HG03342 (cell line): ENCODE data around the gene PCBD1.

Experiments
- ATAC-seq: cut with Tn5 transposase; IDR thresholded peaks from one replicate; pipeline ENCODE4 v1.9.1; 2021; ENCODE audit warnings: mild to moderate bottlenecking, moderate library complexity; ENCODE audit not compliant: unreplicated experiment

Gene PCBD1

GRCh38 chr10:70905071-70906021, 17.0 kb upstream of the PCBD1 start:
- ATAC-seq: no peak

GRCh38 chr10:70903262-70903921, 15.0 kb upstream of the PCBD1 start:
- ATAC-seq: no peak

DNA sequence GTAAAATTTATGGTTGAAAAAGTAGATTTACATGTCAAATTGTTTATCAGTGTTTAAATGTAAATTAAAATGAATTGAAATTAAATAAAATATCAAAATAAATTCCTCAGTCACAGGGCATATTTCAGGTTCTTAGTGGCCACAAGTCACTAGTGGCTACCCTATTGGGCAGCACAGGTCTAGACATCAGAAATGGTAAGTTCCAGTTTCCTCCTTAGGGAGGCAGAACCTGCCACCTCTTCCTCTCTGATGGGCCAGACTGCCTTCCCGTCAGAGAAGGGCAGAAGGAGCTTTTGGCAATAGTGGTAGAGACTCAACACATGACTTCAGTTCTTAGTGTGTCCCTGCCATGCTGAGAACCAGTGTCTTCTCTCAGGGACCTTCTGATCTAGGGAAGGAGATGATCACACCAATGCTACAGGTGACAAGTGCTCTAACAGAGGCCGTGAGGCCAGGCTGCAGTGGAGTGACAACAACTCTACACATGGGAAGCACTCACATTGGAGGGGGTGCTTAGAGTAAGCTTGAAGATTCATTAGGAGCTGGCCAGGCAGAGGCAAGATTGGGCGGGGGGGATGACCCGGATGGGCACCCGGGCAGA, 14.4 kb upstream of the PCBD1 start:
- ATAC-seq: no peak

DNA sequence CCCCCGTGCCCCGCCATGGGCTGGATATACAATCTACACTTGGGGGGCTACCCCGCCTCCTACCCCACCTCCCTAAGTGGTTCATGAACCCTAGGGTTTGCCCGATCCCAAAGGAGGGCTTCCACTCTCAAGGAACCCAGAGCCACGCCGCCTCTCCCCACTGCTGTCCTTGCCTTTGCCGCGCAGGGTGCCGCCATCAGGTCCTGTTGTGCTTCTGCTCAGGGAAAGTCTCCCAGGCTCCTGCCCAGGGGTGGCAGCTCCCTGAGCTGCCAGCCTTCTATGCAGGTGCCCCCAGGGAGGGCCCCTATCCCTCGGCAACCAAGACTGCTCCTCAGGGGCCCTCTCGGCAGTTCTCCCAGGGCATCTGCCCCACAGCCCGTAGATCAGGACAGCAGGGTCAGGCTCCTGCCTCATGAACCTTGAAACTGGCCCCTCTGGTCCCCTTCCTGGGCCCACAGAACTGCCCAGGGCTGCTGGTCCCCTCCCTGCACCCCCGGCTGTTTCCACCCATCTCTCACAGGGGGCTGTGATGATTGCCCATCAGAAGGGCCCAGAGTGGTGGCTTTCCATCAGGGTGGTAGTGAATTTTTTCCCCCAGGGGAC, 13.0 kb upstream of the PCBD1 start:
- no peak for ATAC-seq

DNA sequence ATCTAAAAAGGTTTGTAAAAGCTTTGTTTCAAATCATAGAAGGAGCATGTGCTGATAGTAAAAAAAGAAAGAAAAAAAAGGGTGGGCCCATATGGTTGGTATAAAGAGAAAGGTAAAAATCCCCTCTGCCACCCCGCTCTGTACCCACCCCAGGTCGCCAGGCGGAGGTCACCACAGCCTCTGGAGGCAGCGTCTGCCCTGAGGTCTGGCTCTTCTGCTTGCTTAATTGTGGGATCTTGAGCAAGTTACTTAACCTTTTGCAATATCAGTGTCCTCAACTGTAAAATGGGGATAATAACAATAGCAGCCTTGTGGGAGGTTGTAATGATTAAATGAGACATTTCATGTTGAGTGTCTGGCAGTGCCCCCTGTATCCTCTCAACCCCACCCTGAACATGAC, 10.7 kb upstream of the PCBD1 start:
- ATAC-seq: no peak

- no peak for ATAC-seq
These were observed 10.3 kb upstream of the PCBD1 start for GRCh38 chr10:70898687-70899086.

GRCh38 chr10:70896551-70896950, 8.2 kb upstream of the PCBD1 start:
- no peak for ATAC-seq

DNA sequence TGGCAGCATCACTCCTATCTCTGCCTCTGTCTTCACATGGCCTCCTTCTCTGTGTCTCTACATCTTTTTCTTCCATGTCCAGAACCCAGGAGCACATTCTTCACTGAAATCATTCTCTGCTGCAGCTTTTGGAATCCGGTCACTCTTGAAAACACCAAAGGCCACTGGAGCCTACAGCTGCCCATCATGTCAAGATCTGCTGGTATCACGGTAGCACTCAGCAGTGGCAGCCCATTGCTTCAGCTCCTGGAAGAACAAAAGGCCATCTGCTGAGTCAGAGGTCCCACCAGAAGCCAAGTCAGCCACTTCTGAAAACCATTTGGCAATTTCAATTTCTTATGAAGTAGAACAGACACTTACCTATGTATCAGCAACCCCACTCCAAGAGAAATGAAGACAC, 6.1 kb upstream of the PCBD1 start:
- no peak for ATAC-seq

DNA sequence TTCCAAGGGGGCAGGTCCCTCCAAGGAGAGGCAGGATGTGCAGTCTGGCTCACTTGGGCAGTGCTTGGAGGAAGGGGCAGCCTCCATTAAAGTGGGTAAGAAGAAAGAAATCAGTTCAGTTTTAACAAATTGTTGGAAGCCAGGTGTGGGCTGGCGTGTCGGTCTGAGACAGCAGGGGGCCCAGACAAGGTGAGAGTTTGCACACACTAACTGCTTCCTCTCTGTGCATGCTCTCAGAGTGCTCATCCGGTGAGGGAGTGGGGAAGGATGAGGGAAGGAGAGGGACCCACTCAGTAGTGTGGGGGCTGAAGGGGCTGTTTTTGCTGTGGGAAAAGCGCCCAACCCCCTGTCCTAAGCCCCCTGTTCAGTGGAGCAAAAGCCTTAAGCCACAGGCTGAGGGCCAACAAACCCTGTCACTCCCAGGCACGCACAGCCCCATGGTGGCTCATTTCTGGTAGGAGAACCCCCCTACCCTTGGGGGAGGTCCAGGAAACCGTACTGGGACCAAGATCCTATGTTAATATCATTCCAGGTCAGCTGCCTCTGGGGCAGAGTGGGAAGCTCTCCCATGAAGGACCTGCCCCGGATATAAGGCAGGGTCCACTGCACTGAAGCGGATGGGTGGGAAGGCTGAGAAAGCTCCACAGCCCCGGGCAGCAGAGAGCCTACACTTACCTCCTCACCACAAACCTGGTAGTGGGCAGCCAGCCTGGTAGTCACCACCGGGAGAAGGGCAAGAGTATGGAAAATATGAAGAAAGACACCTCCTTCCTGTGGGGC, 5.1 kb upstream of the PCBD1 start:
- ATAC-seq: no peak

DNA sequence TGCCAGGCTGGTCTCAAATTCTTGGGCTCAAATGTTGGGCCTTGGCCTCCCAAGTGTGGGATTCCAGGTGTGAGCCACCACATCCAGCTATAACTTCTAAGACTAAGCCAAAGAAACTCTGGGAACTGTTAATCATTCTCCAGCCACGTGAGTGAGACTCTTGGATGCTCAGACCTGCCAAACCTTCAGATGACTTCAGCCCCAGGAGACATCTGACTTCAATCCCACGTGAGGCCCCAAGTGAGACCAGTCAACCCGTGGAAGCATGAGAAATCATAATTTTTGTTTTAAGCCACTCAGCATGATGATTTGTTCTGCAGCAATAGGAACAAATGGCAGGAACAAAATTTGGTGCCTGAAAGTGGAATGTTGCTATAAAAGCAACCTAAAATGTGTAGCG, 4.3 kb upstream of the PCBD1 start:
- no peak for ATAC-seq

GRCh38 chr10:70891627-70892026, 3.3 kb upstream of the PCBD1 start:
- ATAC-seq: no peak

DNA sequence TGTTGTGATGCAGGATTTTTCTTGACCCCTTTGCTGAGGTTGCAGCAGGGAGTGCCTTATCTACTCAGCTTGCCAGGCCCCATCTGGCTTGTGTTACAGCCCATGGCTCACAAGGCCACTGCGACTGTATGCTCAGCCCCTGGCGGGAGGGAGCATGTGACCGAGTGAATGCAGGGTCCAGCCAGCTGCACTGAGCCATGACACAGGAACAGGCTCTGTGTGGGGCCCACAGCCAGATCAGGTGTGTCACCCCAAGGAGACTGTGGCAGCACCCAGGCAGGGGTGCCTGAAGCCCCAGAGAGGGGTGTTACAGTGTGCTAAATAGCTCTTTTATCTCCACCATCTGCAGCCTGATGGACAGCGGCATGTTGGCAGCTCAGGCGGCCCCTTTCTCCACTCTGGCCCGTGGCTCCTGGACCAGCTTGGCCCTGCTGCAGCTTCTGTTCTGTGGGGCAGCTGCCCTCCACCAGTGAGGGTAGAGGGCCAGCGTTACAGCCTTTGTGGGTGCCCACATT, 2.6 kb upstream of the PCBD1 start:
- no peak for ATAC-seq

DNA sequence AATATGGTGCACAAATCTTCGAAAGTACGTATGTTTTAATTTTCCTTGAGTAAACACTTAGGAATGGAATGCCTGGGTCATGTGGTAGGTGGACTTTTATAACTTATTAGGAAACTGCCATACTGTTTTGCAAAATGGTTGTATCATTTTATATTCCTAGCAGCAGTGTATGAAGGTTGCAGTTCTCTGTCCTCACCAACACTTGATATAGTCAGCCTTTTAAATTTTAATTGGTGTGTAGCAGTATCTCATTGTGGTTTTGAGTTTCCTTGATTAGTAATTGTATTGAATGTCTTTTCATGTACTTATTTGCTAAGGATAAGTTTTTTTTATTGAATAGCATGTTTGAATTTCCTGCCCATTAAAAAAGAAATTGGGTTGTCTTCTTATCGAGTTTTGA, 926 bp upstream of the PCBD1 start:
- no peak for ATAC-seq

DNA sequence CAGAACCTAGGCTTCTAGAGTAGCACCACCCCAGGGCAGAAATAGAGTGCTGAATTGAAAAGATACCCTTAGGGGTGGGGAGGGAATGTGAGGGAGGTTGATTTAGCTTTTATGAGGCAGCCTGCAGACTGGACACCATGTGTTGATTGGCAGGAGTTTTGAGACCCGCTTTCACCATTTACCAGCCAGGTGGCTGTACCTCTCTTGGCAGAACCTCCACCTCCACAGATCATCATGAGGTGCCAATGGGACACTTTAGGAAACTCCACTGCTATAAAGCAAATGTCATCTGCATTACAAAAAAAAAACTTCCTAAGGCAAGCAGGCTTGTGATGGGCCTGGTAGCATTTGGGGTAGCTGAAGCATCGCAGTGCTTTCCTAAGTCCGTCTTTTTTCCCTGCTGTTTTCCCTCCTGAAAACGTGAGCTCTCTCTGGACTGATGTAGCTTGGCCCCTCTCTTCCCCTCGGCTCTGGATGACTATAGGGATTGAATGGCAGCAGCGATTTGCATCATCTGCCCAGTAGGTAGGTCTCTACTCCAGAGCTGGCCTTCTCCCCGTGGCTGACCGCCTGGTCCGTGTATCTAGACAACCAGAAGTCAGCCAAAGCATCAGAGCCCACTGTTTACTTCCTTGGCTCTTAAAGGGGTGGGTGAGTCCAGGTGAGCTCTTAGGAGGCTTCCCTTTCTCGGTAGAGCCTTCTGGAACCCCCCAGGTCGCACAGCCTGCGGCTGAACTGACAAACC, 1.3 kb downstream of the PCBD1 start:
- ATAC-seq: no peak

- no peak for ATAC-seq
These were observed 2.1 kb downstream of the PCBD1 start for GRCh38 chr10:70885931-70886903.

DNA sequence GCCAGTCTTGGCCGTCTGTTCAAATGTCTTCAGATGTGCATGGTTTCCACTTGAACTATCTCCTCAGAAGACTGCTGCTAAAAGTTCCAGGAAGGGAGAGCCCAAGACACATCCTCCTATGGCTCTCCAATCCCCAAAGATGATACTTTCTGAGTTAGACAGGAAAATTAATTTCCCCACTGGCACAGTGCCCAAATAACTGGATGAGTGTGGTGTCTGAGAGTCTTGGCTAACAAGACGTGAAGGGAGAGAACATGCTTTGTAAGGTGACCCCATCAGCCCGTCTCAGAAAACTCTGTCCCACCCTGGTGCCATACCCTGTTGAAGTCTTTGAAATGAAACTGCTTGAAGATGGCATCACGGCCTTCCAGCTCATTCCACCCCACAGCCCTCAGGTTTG, 2.9 kb downstream of the PCBD1 start:
- no peak for ATAC-seq

- no peak for ATAC-seq
These were observed 3.6 kb downstream of the PCBD1 start for GRCh38 chr10:70884741-70885140.

DNA sequence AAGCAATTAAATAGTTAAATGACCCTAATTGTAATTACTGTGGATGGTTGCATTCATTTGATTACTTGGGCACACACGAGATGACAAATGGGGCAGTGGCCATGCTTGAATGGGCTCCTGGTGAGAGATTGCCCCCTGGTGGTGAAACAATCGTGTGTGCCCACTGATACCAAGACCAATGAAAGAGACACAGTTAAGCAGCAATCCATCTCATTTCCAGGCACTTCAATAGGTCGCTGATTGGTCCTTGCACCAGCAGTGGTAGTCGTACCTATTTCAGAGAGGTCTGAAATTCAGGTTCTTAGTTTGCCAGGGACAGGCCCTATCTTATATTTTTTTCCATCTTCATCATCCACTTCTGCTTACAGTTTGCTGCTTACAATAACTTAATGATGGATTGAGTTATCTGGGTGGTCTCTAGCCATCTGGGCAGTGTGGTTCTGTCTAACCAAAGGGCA, 8.3 kb downstream of the PCBD1 start:
- peak; percentile 69 for ATAC-seq

GRCh38 chr10:70879207-70879606, 9.2 kb downstream of the PCBD1 start:
- ATAC-seq: no peak
